ENCODE data around the gene KRTAP5-9.
"Not testable (repeated sequence)": the region's sequence is repeated elsewhere in the genome, so short reads cannot be mapped to it uniquely, and the experiment has no call there.

The KRTAP5-9 gene
- 0 to 0.15 (median 0.08) reads per million in 4 donors for total RNA-seq

GRCh38 chr11:71548120-71548519, at the start of gene KRTAP5-9:
Gene KRTAP5-9 (plus strand): TSS chr11:71548420. CDS start chr11:71548658, 238 bp downstream.
- no peak for DNase-seq

- no peak for DNase-seq
Measured at GRCh38 chr11:71499125-71499524, 49.1 kb upstream of the KRTAP5-9 start.

- no peak for DNase-seq
Measured at GRCh38 chr11:71499546-71499945, 48.7 kb upstream of the KRTAP5-9 start.

- no peak for DNase-seq
Measured at GRCh38 chr11:71500601-71501021, 47.6 kb upstream of the KRTAP5-9 start.

- no peak for DNase-seq
Measured at GRCh38 chr11:71501071-71501985, 46.9 kb upstream of the KRTAP5-9 start.

GRCh38 chr11:71502026-71502425, 46.2 kb upstream of the KRTAP5-9 start:
- DNase-seq: no peak

- DNase-seq: no peak
Measured at GRCh38 chr11:71502871-71503435, 45.3 kb upstream of the KRTAP5-9 start.

- no peak for DNase-seq
Measured at GRCh38 chr11:71504531-71504930, 43.7 kb upstream of the KRTAP5-9 start.

- DNase-seq: no peak
Measured at GRCh38 chr11:71505001-71505400, 43.2 kb upstream of the KRTAP5-9 start.

GRCh38 chr11:71505781-71506180, 42.4 kb upstream of the KRTAP5-9 start:
- no peak for DNase-seq

- DNase-seq: no peak
Measured at GRCh38 chr11:71507102-71507501, 41.1 kb upstream of the KRTAP5-9 start.

- no peak for DNase-seq
Measured at GRCh38 chr11:71518506-71519471, 29.4 kb upstream of the KRTAP5-9 start.

- DNase-seq: no peak
Measured at GRCh38 chr11:71519546-71519945, 28.7 kb upstream of the KRTAP5-9 start.

- DNase-seq: no peak
Measured at GRCh38 chr11:71525188-71525937, 22.9 kb upstream of the KRTAP5-9 start.

GRCh38 chr11:71525938-71526495, 22.2 kb upstream of the KRTAP5-9 start:
- DNase-seq: no peak

- DNase-seq: not testable (repeated sequence)
Measured at GRCh38 chr11:71526796-71527575, 21.2 kb upstream of the KRTAP5-9 start, which contains the start of gene KRTAP5-7. Gene KRTAP5-7 (plus strand): TSS chr11:71527267. CDS start chr11:71527301, 34 bp downstream.

- no peak for DNase-seq
Measured at GRCh38 chr11:71527576-71528210, 20.5 kb upstream of the KRTAP5-9 start.

GRCh38 chr11:71530602-71531001, 17.6 kb upstream of the KRTAP5-9 start:
- DNase-seq: no peak

- no peak for DNase-seq
Measured at GRCh38 chr11:71532036-71532610, 16.1 kb upstream of the KRTAP5-9 start.

Measured in T-helper 1 cell (primary cell).